ENCODE data around the gene FBXO3.

GRCh38 chr11:33787076-33787475 is 12.8 kb upstream of the FBXO3 start:
- no peak for TF ChIP-seq CTCF (conservative IDR thresholded peaks at IDR 0.05; ENCODE audit: low read depth, low read length)
- TF ChIP-seq EZH2 (IDR thresholded peaks at IDR 0.05; ENCODE audit: low read length, unreplicated experiment), result no peak
- TF ChIP-seq EZH2phosphoT487 (IDR thresholded peaks at IDR 0.05; ENCODE audit: borderline replicate concordance, low read length), result no peak
